Adipose tissue (tissue), 3 donors: ENCODE data around the gene WDR27. TPM values are rescaled to one million over a fixed set of nuclear protein-coding genes. Genes with fewer than 3 reads are reported as not detected.

ENCODE experiments used
- H3K27ac ChIP-seq: one replicate; pipeline ENCODE4 v1.5.1; 2013; ENCODE audit warnings: low read depth, low read length
- WGBS, 3 donors: extraction: QIAGEN DNeasy Blood & Tissue Kit; methylation state at CpG; one replicate each; pipeline ENCODE4 v1.1.7; 2013; 5-methylcytosine and 5-hydroxymethylcytosine counted together
- polyA plus RNA-seq, 3 donors: library from polyadenylated mRNA; stranded (reverse); fragments of 200-250 nt; gene quantifications; one replicate each; pipeline ENCODE4 v1.2.3, GENCODE V29; 2013
- donor health status: healthy with polysubstance abuse.
- donor health status: Bipolar disorder and iron deficiency.
- donor health status: healthy.

The WDR27 gene
- polyA plus RNA-seq, 3 donors, result 7.9 to 12.9 (median 10.4) TPM

- no peak overlapping the region for H3K27ac ChIP-seq
- WGBS, 3 donors, result 89 to 92% (median 91%) methylated on average over 4 of the region's 4 CpGs
These were observed 286.6 kb downstream of the WDR27 start for GRCh38 chr6:169415179-169415578.

- WGBS, 3 donors, result 79 to 85% (median 81%) methylated on average over 5 of the region's 5 CpGs
- H3K27ac ChIP-seq, result no peak overlapping the region
These were observed 290.1 kb downstream of the WDR27 start for GRCh38 chr6:169411722-169412121.

GRCh38 chr6:169411296-169411695, 290.5 kb downstream of the WDR27 start:
- WGBS, 3 donors, result 75 to 92% (median 90%) methylated on average over 9 of the region's 9 CpGs
- H3K27ac ChIP-seq, result no peak overlapping the region

GRCh38 chr6:169409742-169410312, 292.0 kb downstream of the WDR27 start:
- 48 to 83% (median 50%) methylated on average over 4 of the region's 4 CpGs for WGBS, 3 donors
- no peak overlapping the region for H3K27ac ChIP-seq

GRCh38 chr6:169407325-169407724, 294.5 kb downstream of the WDR27 start:
- WGBS, 3 donors, result 44 to 61% (median 48%) methylated on average over 5 of the region's 5 CpGs
- H3K27ac ChIP-seq, result no peak overlapping the region

Other genes with a start within 250 kb of the WDR27 start
- gene C6orf120, start 97 bp upstream of the WDR27 start, polyA plus RNA-seq, result 10 to 100 TPM; 12.1 to 23.5 (median 21.1) TPM
- gene PHF10, start 22.5 kb upstream of the WDR27 start, polyA plus RNA-seq, result 10 to 100 TPM; 24.2 to 41.8 (median 30.0) TPM
- gene DYNLT2, start 49.5 kb upstream of the WDR27 start, polyA plus RNA-seq, result 1 to 10 TPM in 1 of 3 donors, under 1 TPM in 2; 0.70 to 1.3 (median 0.76) TPM
- 10 to 100 TPM; 16.3 to 25.3 (median 16.5) TPM for gene ERMARD, start 49.6 kb upstream of the WDR27 start, polyA plus RNA-seq